Left hindlimb (tissue), 1 donor: ENCODE data around the gene ACAA2.

ENCODE experiments used
- DNase-seq: peaks from one replicate; pipeline ENCODE4 v3.0.0-alpha.2; 2018

ACAA2 gene, protein sequence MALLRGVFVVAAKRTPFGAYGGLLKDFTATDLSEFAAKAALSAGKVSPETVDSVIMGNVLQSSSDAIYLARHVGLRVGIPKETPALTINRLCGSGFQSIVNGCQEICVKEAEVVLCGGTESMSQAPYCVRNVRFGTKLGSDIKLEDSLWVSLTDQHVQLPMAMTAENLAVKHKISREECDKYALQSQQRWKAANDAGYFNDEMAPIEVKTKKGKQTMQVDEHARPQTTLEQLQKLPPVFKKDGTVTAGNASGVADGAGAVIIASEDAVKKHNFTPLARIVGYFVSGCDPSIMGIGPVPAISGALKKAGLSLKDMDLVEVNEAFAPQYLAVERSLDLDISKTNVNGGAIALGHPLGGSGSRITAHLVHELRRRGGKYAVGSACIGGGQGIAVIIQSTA

DNA sequence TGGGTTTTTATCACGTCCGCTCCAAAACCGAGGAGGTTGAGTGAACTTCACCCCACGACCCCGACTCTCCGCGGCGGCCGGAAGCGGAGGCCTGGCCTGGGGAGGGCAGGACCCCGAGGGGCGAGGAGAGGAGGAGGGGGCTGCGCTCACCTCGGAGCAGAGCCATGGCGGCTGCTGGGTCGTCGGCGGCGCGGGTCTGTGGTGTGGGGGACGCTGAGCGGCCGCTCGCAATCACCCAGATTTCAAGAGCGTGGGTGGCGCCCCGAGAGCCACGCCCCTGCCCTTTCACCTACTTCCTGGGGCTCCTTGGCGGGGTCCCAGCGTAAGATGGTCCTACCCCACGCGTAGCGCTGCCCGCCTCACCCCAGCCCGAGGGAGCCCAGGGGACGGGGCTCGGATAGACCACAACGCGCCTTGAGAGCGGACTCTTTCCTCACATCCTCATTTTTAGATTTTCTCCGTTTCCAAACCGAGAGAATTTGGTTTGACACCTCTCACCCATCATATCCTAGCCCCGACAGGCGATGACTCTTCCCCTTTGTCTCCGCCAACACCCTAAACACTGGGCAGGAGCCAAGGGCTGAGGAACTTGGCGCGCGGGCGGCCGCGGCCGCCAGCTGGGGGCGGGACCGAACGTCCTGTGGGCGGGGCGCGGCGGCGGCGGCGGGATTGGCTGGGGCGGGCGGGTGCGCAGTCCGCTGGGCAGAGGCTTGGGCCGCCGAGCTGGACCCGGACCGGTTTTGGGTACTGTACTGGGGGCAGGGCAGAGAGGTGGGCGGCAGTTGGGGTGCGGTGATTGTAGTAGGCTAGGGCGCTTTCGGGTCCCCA is at the start of gene ACAA2:
TSS of gene ACAA2 (minus strand) at position 215 of the 828 bp plus-strand sequence. CDS start at position 166, 49 bp downstream.
- DNase-seq = peak; percentile 91

DNA sequence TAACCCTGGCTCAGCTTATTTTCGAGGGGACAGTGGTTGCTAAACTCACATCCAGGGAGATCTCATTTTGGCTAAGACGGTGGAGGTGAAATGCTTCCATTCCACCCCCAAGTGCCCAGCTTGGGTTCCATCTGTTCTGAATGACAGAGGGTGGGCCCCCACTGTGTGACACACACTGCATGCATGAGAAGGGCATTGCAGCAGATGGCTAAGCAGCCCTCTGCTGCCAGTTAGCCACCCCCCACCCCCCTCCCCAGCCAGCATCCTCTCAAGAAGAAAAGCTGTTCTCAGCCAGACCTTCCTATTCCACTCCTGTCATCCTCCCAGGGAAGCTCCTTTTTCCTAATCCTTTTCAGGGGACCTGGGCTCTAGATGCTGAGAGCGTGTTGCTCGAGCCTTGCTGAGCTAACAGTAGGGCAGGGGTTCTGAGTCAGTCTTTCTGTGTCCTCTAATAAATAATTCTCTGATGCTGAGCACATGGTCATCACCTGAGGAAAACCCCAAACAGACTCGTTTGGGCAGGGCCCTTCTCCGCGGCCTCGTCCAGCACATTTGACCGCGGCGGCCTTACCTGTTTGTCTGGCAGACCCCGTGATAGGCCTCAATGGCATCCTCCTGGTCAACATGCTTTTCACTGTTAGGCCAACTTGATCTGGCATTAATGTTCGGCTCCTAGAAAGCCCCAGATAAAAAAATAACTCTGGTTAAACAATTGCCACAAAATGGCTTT is 49.5 kb upstream of the ACAA2 start:
- no peak for DNase-seq

DNA sequence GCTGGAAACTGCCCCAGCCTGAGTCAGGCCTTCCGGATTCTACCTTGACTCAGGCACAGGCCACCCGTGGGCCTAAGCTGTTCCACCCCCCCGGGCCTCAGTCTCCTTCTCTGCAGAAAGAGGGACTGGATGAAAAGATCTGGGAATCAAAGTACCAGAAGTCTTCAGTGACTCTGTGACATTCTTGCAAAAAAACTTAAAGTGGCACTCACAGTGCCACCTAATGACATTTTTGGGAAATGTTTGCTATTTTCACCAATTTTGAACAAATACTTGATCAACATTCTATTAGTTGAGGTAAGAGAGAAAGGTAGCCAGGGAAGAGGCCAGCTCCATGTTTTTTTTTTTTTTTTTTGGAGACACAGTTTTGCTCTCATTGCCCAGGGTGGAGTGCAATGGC is 48.3 kb upstream of the ACAA2 start:
- DNase-seq = no peak

DNA sequence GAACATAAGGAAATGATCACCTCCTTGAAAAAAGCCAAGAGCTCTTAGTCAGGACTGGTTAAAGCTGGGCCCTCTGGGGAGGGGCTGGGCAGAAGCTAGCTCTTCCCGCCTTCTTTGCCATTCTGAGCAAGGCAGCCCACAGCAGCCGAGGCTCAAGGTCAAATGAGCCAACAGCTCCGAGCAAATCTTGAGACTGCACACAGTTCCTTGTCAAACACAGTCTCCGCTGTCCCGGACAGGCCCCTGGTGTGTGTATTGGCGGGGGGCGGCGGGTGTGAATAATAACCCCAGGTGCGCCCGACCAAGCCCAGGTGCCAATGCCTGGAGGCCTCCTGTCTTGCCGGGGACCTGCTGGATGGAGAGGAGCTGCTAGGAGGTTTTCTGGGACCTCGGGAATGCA is 46.4 kb upstream of the ACAA2 start:
- DNase-seq = no peak

DNA sequence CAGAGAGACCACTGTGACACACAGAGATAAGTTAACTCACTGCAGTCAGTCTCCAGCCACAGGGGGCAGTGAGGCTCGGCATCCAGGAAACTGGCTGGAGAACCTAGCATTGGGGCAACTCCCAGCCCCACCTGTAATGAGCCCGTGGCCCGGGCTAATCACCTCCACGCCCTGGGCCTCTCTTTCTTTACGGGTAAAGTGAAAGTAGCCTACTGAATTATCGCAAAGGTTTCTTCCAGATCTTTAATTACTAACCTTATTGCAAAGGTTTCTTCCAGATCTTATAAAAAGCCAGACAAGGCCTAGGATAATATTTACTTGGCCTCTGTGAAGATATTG is 45.7 kb upstream of the ACAA2 start:
- no peak for DNase-seq

DNA sequence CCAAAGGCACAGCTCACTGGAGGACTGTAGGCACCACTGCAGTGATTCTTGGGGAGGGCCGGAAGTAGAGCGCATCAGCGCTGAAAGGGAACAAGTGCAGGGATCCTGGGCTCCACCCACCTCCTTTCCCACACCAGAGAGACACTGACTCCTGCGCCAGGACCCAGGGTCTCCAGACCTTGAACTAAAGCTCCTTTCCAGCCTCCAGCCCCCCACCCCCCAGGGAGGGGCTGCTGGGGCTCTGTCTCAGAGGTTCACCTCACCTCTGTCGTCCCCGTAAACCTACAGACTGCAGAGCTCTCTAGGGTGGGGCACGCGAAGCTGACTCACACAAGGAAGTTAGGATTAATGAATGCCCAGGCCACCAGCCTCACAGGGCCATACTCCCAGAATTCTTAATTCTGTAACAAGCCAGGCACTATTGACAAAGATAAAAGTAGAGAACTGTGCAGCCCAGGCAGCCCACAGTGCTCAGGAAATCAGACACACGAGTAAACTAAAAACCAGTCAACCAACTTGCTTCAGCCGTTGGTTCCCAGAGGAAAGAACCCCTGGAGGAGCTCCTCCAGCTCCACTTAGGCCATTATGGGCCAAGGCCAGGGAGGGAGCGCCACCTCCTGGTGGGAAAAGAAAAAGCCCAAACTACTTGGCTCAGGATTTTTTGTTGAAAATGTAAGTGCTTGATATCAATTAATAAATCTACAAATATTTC is 45.1 kb upstream of the ACAA2 start:
- peak; percentile 51 for DNase-seq

DNA sequence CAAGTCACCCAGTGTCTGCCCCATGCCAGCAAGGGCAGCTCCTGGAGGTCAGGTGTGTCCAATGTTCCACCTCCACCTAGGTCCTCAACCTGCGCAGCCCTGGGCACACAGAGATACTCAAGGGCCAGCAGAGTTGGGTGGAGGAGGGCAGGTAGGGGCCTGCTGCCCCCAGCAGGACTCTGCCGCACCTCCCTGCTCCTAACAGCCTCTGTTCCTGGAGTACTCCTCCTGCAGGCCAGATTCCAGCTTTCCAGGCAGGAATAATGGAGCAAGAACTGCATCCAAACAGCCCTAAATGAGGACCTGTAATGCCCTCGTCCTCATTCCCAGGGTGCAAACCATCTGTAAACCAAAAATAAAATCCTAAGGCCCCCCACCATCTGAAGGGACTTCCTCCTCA is 44.4 kb upstream of the ACAA2 start:
- DNase-seq = no peak

DNA sequence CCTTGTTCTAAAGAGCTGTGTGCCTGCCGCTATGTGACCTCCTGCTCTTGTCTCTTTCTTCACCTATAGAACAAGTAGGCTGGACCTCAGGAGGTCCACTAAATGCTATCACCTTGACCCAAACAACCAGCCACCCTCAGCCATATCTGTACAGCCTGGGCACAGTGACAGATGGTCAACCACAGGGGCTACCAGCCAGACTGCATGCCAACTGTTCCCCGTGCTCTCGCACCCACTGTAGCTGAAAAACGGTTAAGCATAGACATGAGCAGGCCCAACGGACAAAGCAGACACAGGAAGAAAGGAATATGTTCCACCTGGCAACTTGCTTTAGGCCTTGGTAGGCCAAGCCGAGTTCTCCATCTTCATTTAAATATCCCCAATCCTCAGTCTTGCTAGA is 43.2 kb upstream of the ACAA2 start:
- no peak for DNase-seq

DNA sequence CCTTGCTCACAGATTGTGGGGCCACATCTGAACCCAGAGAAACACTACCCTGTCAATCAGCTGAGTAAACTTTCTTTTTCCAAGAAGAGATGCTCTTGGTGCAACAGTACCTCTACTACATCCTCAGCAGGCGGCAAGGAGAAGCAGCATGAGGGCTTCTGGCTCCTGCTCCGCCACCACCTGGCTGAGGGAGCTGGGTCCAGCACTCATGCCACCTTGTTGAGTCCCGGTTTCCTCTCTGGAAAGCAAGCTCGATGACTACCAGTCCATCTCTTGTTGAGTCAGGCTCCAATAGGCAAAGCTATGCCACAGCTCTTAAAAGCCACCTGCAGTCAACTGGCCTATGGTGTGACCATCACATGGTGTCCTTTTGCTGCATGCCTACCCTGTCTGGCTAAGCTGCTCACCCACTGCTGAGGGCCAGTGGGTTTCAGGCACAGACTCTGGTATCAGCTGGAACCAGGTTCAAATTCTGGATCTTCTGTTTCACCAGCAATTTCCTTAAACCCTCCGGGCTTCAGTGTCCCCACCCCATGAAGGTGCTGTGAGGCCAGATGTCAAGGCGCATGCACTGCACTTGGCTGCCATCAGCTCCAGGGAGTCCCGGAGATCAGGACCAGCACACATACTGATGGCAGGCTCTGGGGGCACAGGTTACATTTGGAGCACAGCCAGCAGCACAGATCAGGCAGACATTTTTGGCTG is 42.5 kb upstream of the ACAA2 start:
- DNase-seq = no peak

DNA sequence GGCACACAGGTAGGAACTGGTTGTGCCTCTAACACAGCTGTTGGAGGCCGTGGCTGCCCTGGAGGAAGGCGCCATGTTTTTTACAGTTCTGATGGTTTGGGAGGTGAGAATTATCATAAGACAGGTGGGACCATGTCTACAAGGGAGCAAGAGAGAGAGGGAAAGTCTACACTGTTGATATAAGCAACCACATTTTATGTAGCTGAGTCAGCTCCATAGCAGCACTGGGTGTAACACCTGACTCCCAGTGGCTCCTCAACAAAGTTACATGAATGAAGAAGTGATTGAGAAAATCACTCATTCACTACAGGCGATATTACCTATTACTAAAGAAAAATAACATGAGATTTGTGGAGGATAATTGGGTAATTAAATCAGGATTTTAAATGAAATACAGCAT is 41.3 kb upstream of the ACAA2 start:
- DNase-seq = no peak

DNA sequence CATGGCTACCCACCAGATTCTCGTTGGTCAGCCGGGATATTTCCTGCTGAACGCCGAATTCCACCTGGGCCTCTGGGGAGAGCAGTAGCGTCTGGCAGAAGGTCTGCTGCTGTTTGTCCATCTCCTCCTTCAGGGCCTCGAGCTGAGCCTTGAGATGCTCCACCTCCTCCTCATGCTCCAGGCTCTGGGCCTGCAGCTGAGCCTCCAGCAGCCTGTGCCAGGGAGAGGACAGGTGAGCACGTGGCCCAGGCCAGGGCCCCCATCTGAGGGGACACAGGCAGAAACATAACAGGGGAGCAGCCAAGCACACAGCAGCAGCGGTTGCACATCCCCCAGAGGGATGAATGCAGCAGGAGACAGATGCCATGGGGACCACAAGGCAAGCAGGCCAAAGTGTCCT is 40.1 kb upstream of the ACAA2 start:
- no peak for DNase-seq

DNA sequence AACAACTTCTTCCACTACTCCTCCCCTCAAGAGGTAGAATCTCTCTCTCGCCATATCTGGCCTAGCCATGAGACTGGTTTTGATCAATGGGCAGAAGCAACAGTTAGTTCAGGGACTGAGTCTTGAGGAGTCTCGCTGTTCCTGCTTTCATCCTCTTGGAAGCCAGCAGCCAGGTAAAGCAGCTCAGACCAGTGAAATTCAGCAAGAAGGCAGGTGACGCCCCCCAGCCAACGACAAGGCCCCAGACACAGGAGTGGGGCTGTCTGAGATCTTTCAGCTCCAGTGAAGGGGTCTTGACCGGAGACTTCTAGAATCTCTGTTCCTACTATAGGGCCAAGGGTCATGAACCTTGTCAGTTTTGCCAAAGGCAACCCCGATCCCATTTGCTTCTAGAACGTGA is 39.7 kb upstream of the ACAA2 start:
- no peak for DNase-seq

DNA sequence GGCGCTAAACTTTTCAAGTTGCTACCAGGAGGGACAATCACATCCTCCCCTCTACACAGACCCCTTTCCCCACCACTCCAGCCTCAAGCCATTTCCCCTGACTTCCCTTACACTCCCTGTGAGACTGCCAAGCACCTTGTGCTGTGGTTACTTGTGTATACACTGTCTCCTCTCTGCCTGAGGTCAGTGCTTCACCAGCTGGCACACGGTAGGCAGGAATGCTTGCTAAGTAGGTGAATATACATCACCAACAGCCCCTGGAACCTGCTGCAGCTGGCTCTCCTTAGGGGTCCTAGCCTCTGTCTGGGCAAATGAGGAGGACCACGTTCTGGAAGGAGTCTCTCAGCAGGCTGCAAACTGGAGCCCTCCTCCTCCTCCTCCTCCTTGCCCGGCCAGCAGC is 38.3 kb upstream of the ACAA2 start:
- no peak for DNase-seq

DNA sequence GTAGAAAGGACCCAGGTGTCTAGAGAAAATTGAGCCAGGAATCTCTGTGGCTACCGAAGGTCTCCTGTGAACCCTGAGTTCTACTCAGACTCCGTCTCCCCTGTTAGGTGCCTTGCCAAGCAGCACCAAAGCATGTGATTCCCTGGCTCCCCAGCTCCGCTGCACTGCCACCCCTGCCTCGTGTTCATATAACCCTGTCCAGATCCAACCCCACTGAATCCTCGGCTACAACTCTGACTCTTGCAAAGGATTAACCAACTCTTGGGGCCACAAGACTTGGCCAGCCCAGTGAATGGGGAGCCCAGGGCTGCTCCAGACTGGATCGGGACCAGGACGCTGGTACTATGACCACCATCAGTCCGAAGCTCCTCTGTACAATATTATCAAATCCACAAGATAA is 37.3 kb upstream of the ACAA2 start:
- no peak for DNase-seq

DNA sequence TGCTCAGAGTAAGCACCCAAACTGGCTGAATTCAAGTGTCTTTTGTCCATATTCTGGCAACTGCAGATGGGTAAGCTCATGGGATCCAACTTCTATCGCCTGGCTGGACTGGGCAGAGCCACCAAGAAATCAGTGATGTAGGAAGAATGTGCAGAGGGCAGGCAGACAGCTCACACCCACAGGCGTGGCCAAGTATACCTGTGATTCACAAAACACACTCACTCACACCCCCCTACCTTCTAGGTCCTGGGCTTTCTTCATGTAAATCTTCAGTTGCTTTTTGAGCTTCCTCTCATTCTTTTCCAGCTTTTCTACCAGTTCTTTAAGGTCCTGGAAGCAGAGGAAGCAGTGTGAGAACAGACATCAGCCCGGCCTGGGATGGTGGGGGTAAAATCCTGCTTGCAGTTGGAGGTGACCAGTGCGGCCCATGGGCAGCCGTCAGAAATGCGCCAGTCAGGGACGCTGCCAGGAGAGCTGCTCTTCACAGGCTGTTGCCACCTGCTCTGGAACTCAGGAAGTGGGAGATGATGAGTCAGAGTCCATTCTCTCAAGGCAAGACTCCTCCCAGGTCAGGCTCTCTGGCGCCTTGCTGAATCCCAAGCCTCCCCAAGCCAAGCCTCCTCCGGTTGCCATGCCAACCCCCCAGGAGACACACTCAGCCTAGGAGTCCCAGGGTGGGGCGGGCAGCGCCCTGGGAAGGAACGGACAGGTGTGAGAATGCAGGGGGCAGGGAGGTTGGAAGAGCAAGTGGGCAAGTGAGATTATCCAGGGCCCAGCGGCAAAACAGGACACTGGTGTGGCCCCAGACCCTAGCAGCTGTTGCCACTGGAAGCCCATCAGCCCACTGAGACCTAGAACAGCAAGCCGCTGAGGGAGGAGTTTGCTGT is 36.2 kb upstream of the ACAA2 start:
- no peak for DNase-seq

DNA sequence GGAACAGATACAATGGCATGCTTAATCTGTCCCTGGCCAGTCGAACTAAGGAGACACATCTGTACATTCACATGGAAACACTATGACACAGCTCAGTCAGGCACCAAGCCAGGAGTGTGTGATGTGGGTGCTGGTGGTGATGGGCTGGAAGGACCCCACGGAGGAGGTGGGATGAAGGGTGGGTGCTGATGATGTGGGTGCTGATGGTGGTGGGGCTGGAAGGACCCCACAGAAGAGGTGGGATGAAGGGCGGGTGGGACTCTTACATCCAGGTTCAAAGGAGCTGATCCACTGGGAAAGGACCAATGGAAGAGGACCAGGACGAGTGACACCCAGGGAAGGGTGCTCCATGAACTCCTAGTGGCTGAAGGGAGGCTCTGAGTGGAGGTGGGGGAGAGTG is 34.8 kb upstream of the ACAA2 start:
- DNase-seq = no peak

DNA sequence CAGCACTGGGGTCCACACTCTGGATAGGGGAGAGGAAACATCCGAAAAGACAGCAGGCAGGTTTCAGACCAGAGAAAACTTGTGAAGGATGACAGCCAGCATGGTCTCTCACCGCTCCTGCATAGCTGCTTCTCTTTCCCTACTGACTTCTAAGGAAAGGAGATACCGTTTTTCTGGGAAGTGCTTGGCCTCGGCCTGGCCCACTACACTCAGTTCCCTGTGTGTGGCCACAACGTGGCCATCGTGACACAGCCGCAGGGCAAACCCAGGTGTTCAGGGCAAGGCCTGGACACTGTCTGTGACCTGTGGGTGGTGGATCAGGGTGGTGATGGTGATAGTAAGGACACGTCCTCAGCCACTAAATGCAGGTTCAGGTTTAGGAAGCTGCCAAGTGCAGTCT is 34.2 kb upstream of the ACAA2 start:
- no peak for DNase-seq

DNA sequence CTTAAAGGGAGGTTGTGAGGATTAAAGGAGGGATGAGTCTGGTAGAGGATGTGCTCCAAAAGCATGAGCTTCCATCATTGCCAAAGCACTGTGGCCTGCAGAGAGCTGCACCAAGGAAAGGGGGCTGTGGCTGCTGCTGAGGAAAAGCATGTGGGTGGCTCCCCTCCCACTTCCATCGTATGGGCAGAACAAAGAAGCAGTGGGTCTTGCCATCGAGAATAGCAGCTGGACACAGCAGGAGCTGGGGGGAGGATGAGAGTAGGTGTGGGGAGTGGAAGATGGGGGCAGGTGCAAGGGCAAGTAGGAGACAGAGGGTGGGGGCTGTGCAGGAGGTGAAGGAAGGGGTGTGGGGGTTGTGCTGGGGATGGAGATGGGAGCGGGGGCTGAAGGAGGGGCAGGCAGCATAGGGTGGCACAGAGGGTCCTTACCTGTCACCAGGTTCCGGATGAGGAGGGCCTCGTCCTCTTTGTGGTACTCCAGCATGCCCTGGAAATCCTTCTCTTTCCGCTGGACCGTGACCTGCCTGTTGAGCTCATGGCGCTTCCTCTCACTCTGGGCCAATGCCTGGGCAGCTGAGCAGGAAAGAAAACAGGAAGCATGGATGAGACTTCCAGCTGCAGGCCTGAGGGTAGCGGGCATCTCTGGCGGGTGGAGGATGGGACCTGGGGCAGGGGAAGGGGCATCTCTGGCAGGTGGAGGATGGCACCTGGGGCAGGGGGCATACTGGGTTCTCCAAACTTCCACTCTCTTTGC is 33.6 kb upstream of the ACAA2 start:
- no peak for DNase-seq

DNA sequence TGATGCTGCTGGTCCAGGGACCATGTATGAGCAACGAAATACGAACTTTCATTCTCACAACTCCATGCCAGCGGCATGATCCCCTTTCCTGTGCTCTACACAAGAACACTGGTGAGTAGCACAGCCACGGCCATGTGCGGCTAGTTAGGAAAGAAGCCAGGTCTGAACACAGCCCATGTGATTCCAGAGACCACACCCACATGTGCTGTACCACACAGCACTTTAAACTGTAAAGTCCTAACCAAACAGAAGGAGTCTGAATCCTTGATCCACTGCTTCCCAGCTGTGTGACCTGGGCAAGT is 33.0 kb upstream of the ACAA2 start:
- DNase-seq = peak; percentile 41

DNA sequence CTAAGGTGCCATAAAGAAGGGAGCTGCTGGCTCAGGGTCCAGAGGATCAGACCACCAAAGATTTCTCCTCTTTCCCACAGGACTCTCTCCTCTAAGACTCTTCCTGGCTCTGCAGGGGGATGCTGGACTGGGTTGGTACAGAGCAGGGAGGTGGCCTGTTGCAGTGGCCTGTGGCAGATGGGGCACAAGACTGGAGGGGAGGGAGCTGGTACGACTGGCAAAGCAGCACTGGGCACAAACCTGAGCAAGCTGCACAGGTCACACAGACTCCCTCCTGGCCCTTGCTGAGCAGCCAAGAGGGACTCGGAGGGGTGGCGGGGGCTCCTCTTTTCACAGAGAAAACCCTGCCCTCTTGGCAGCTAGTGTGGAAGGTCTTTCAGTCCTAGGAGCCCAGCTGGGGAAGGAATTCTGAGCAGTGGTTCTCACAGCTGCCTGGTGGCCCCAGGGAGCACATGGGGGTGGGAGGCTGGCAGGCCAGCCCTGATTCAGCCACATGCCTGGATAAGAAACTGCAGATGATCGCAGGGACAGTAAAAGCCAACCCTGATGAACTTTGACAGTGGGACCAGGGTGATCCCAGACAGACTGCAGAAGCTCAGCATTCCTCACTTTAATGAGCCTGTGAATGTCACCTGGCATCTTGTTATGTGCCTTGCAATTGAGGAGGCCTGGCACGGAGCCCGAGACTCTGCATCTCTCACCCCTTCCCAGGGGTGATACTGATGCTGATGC is 32.5 kb upstream of the ACAA2 start:
- peak; percentile 51 for DNase-seq
